Mucosa of rectum (tissue), 2 donors: Measurements from ENCODE around the gene HNRNPM.

Experiments used
- H3K27ac ChIP-seq, 2 donors: one replicate each; pipeline ENCODE4 v1.7.0; 2013; ENCODE audit warnings: inconsistent platforms in 2 of 2, low read depth in 2 of 2, low read length in 2 of 2
- H3K27me3 ChIP-seq, 2 donors: one replicate each; pipeline ENCODE4 v1.7.0; 2013; ENCODE audit warnings: low read length in 2 of 2; ENCODE audit not compliant: control insufficient read depth in 2 of 2, insufficient read depth in 2 of 2
- H3K36me3 ChIP-seq, 2 donors: one replicate each; pipeline ENCODE4 v1.7.0; 2013; ENCODE audit warnings: low read length in 2 of 2; ENCODE audit not compliant: control insufficient read depth in 2 of 2, insufficient read depth in 2 of 2
- H3K4me1 ChIP-seq, 2 donors: one replicate each; pipeline ENCODE4 v1.7.0; 2013; ENCODE audit warnings: low read length in 2 of 2, mild to moderate bottlenecking in 1 of 2; ENCODE audit not compliant: control insufficient read depth in 2 of 2, insufficient read depth in 2 of 2
- H3K4me3 ChIP-seq, 2 donors: one replicate each; pipeline ENCODE4 v1.7.0; 2013; ENCODE audit warnings: low read length in 2 of 2
- H3K9ac ChIP-seq, 2 donors: one replicate each; pipeline ENCODE4 v1.7.0; 2013; ENCODE audit warnings: low read length in 2 of 2, low read depth in 1 of 2, mild to moderate bottlenecking in 1 of 2
- H3K9me3 ChIP-seq, 2 donors: one replicate each; pipeline ENCODE4 v1.7.0; 2013; ENCODE audit warnings: low read length in 2 of 2; ENCODE audit not compliant: control insufficient read depth in 2 of 2
- donor health status: healthy.
- donor health status: Normal muscosa, but diverticular disease.

Gene HNRNPM

DNA sequence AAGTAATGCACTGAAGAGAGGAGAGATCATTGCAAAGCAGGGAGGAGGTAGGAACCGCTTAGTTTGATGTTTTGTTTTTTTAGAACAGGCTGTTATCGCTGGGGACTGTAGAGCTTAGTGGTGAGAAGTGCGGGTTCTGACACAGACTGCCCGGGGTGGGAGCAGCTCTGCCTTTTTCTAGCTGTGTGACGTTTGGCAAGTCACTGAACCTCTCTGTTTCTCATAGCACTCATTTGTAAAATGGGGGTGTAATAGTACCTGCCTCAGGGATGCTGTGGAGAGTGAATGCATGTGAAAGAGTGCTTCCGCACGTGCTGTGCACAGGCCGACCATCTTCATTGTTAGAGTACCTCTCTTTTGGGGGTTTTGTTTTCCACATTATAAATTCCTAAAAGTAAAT is 38.4 kb downstream of the HNRNPM start:
- H3K36me3 ChIP-seq, result peaks cover 64 to 68% of the 10 kb centered on the region in 2 donors
- peaks cover 0 to 4% of the 10 kb centered on the region in 2 donors for H3K4me1 ChIP-seq
- no peaks in the 10 kb centered on the region for H3K9me3 ChIP-seq

DNA sequence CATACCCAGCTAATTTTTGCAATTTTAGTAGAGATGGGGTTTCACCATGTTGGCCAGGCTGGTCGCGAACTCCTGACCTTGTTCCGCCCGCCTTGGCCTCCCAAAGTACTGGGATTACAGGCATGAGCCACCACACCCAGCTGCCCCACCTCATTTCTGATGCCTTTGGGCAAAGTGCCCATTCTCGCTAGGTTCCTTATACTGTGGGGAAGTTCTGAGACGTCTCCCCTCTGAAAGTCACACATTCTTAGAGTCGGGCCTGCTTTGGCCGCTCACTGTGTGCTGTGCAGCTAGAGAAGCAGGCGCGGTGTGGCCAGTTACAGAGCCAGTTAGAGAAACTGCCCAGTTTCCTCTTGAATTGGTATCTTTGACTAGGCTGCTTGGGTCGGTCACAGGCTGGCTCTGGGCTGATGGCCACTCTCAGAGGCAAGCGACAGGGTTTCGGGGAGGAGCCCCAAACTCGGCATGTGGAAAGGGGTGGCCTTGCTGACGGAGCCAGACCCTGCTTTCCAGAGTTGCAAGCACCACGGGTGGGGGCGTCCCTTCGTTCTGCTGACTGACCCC is 39.6 kb downstream of the HNRNPM start:
- no peaks in the 10 kb centered on the region for H3K9me3 ChIP-seq
- peaks cover 60 to 73% of the 10 kb centered on the region in 2 donors for H3K36me3 ChIP-seq
- H3K4me1 ChIP-seq, result peaks cover 0 to 4% of the 10 kb centered on the region in 2 donors
- no peak overlapping the region for H3K4me3 ChIP-seq
- no peak overlapping the region for H3K27ac ChIP-seq
- H3K9ac ChIP-seq, result no peak overlapping the region
- no peaks in the 10 kb centered on the region for H3K27me3 ChIP-seq

More for the DNA sequence above, 38.4 kb downstream of the HNRNPM start:
- no peak overlapping the region for H3K27ac ChIP-seq
- no peak overlapping the region for H3K9ac ChIP-seq
- no peak overlapping the region for H3K4me3 ChIP-seq
- no peaks in the 10 kb centered on the region for H3K27me3 ChIP-seq

DNA sequence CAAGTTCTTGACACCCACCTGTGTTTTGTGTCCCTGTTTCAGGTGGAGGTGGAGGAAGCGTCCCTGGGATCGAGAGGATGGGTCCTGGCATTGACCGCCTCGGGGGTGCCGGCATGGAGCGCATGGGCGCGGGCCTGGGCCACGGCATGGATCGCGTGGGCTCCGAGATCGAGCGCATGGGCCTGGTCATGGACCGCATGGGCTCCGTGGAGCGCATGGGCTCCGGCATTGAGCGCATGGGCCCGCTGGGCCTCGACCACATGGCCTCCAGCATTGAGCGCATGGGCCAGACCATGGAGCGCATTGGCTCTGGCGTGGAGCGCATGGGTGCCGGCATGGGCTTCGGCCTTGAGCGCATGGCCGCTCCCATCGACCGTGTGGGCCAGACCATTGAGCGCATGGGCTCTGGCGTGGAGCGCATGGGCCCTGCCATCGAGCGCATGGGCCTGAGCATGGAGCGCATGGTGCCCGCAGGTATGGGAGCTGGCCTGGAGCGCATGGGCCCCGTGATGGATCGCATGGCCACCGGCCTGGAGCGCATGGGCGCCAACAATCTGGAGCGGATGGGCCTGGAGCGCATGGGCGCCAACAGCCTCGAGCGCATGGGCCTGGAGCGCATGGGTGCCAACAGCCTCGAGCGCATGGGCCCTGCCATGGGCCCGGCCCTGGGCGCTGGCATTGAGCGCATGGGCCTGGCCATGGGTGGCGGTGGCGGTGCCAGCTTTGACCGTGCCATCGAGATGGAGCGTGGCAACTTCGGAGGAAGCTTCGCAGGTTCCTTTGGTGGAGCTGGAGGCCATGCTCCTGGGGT is 41.0 kb downstream of the HNRNPM start:
- Histone ChIP-seq H3K9ac (no peak overlapping the region), H3K27ac (peak overlapping the region in 1 of 2 donors; percentile 46), H3K4me1 (peaks cover 0 to 4% of the 10 kb centered on the region in 2 donors), H3K36me3 (peaks cover 57 to 70% of the 10 kb centered on the region in 2 donors), H3K27me3 (no peaks in the 10 kb centered on the region), H3K9me3 (no peaks in the 10 kb centered on the region), H3K4me3 (no peak overlapping the region)

DNA sequence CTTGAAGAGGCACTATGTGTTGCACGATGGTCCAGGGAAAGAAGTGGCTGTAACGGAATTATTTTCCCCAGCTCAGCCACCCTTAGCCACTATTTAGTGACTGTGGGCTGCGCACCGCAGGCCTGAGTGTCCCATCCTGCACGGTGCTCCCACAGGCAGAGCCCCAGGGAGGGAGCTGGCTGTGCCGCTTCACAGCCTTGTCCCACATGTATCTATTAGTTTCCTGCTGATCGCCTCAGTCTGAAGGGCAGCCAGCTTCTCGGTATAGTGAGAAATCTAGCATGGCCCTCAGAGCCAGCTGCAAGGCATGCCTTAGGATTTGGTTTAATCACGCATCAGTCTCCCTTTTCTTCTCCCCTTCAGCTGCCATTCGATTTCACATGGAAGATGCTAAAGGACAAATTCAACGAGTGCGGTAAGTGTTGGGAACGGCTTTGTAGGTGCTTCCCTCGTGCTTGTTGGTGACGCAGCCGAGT is 41.9 kb downstream of the HNRNPM start:
- Histone ChIP-seq H3K4me1 (peaks cover 0 to 4% of the 10 kb centered on the region in 2 donors), H3K36me3 (peaks cover 50 to 61% of the 10 kb centered on the region in 2 donors), H3K27me3 (no peaks in the 10 kb centered on the region), H3K9me3 (no peaks in the 10 kb centered on the region), H3K4me3 (no peak overlapping the region), H3K27ac (peak overlapping the region in 1 of 2 donors; percentile 46), H3K9ac (no peak overlapping the region)

DNA sequence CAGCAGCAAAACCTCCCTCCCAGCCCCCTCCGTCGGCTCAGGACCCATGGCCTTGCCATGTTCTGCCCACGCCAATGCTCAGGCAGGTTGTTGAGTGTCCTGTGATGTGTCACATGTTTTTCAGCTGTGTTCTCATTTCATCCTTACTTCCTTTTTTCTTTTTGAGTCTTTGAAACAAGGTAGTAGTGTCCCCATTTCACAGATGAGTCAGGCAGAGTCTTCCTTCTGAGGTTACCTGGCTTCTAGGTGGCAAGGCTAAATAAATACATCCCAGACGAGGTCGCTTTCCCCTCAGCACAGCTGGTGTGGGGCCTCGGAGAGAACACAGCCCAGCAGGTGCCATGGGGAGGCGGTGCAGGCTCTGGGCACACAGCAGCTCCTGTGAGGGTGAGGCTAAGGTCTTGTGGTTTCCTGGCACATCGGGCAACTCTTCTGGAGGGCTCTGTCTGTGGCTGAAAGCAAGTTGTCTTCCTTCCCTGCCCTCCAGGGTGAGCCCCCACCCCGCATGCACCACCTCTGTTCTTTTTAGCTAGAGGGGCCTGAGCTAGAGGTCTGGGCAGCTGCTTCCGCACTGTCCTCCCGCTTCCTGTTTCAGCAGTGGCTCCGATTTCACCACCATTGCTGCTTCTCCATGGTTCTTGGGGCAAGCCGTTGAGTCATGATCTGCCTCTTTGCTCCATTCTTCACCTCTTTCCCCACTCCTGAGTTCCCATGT is 42.5 kb downstream of the HNRNPM start:
- H3K9me3 ChIP-seq, result no peaks in the 10 kb centered on the region
- peak overlapping the region; percentile 9 to 46 for H3K27ac ChIP-seq
- no peaks in the 10 kb centered on the region for H3K27me3 ChIP-seq
- H3K4me3 ChIP-seq, result no peak overlapping the region
- no peak overlapping the region for H3K9ac ChIP-seq
- peaks cover 47 to 59% of the 10 kb centered on the region in 2 donors for H3K36me3 ChIP-seq
- H3K4me1 ChIP-seq, result peaks cover 0 to 4% of the 10 kb centered on the region in 2 donors

DNA sequence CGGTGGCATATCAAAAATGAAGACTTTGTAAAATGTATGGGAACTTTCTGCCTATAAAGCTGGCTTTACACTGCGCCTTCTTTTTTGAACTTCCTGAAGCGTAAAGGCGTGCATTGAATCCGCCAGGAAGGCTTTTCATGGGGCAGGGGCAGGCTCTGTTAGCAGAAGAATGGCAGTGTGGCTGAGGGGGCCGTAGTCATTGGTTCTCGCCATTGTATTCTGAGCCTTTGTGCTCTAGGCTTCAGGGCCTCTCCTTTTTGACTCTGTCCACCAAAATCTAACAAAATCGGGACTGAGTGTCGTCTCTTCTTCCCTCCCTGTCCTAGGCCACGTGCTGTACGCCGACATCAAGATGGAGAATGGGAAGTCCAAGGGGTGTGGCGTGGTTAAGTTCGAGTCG is 43.6 kb downstream of the HNRNPM start:
- Histone ChIP-seq H3K27ac (no peak overlapping the region), H3K4me3 (no peak overlapping the region), H3K36me3 (peaks cover 43 to 50% of the 10 kb centered on the region in 2 donors)

DNA sequence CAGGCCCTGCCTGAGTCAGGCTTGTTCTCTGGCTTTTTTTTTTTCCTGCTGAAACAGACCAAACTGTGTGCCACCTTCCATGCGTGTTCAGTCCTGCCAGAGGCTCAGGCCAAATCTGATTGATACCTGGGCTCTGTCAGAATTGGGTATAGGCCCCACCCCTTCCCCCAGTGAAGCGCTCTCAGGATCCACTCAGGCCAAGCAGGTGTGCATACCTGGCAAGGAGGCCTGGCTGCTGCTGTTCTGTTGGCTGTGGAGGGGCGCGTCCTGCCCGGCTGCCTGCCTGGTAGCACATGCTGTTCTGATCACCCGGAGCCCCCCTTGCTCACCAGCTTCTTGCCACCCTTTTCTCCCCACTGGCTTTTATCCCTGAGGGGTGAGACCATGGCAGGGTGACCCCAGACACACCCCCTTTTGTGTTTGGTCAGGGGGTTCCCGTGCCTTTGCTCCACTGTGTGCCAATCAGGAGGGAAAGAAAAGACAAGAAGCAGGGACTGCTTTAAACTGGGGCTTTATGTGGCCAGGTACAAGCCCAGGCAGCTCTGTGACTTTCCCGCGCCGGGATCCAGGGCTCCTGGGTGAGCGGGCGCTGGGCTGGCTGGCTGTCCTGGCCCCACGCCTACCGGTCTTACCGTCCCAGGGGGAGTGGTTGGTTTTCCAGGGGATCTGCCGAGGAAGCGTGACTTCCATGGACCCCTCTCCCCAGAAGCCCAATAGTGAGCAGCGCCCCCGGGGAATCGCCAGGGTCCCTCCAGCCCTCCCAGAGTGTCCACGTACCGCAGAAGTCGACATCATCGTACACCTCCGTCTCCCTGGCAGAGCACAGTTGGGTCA is 45.0 kb downstream of the HNRNPM start:
- no peak overlapping the region for H3K9ac ChIP-seq
- H3K9me3 ChIP-seq, result no peaks in the 10 kb centered on the region
- peaks cover 38 to 44% of the 10 kb centered on the region in 2 donors for H3K36me3 ChIP-seq
- no peak overlapping the region for H3K4me3 ChIP-seq
- no peak overlapping the region for H3K27ac ChIP-seq
- H3K4me1 ChIP-seq, result peaks cover 0 to 4% of the 10 kb centered on the region in 2 donors
- no peaks in the 10 kb centered on the region for H3K27me3 ChIP-seq

More for the DNA sequence above, 43.6 kb downstream of the HNRNPM start:
- no peak overlapping the region for H3K9ac ChIP-seq
- H3K9me3 ChIP-seq, result no peaks in the 10 kb centered on the region
- H3K4me1 ChIP-seq, result peaks cover 0 to 4% of the 10 kb centered on the region in 2 donors
- H3K27me3 ChIP-seq, result no peaks in the 10 kb centered on the region

DNA sequence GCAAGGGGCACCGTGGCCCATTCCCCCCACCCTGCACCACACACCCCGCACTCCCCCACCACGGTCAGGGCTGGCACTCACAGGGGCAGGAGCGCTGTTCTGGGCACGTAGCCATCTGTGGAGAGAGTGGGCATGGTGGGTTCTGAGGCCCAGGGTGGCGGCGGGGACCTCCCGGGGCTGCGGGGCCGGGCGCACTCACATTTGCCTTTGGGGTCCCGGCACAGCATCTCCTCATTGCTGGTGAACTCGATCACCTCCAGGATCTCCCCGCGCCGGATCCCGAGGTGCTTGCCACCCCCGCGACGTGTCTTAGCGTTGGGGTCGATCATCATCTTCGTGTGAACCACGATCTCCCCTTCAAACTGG is 45.6 kb downstream of the HNRNPM start:
- Histone ChIP-seq H3K4me3 (no peak overlapping the region), H3K4me1 (peaks cover 0 to 4% of the 10 kb centered on the region in 2 donors), H3K9ac (no peak overlapping the region), H3K9me3 (no peaks in the 10 kb centered on the region), H3K27ac (no peak overlapping the region), H3K27me3 (no peaks in the 10 kb centered on the region), H3K36me3 (peaks cover 32 to 38% of the 10 kb centered on the region in 2 donors)

DNA sequence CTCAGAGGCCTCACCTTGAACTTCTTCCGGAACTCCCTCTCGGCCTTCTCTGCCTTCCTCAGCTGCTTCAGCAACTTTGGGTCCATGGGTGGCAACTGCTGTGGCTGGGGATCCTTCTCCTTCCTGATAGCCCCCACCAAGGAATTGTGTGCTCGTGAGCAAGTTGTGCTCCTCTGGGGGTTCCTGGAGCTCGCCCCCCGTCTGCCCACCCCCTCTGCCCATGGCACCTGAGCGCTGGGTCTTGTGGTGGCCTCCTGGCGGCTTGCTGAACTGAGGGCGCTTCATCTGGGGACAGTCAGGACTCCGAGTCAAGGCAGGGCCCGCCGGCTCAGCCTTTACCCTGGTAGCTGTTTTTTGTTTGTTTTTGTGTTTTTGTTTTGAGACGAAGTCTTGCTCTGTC is 46.1 kb downstream of the HNRNPM start:
- Histone ChIP-seq H3K9ac (no peak overlapping the region), H3K27me3 (no peaks in the 10 kb centered on the region), H3K36me3 (peaks cover 27 to 33% of the 10 kb centered on the region in 2 donors), H3K9me3 (no peaks in the 10 kb centered on the region), H3K4me1 (peaks cover 0 to 4% of the 10 kb centered on the region in 2 donors), H3K4me3 (no peak overlapping the region), H3K27ac (no peak overlapping the region)
